ENCODE measurements around the gene THRB.
A peak's percentile ranks its signal among the peaks of the same experiment; 100 is the strongest.

THRB gene

DNA sequence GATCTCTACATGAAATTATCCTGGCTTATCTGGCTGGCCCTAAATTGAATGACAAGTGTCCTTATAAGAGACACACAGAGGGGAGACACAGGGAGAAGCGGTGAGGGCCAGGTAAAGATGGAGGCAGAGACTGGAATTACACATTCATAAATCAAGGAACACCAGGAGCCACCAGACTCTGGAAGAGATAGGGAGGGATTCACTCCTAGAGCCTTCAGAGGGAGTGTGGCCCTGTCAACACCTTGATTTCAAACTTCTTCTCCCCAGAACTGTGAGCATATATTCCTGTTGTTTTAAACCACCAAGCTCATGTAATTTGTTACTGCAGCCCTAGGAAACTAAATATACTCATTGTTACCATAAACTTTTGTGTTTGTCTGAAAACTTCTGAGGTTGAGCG is 193.7 kb downstream of the THRB start:
- no peak for DNase-seq

DNA sequence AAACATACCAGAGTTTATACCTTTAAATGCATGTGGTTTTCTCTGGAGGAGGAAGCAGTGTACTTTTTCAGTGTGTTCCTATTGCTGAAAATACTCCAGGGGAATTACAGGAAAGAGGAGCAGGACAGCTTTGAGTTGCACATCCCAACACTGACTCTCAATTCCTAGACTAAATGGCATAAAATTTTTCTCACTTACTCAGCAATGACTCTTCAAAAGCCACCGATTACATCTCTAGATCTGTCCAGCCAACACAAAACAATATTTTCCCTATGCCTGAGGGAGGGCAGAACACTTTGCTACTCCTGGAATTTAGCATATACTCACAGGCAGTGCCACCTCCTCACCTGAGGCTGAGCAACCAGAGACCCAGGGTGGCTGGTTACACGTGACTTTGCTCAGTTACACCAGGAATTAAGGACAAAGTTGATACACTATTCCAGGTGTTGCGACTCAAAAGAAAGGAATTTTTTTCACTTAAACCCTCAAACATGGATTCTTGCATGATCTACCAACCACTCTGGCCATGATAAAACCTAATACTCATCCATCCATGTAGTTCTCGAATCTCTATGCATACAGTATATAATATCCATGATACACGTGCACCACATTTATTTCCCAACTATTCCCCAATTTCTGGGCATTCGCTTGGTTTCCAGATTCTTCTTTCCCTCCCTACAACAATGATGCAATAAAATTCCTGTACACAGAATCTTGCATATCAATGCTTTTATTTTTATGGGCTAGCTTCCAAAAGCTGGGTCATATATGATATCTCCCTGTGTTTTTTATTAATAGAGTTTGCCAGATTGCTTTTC is 194.6 kb downstream of the THRB start:
- no peak for DNase-seq

DNA sequence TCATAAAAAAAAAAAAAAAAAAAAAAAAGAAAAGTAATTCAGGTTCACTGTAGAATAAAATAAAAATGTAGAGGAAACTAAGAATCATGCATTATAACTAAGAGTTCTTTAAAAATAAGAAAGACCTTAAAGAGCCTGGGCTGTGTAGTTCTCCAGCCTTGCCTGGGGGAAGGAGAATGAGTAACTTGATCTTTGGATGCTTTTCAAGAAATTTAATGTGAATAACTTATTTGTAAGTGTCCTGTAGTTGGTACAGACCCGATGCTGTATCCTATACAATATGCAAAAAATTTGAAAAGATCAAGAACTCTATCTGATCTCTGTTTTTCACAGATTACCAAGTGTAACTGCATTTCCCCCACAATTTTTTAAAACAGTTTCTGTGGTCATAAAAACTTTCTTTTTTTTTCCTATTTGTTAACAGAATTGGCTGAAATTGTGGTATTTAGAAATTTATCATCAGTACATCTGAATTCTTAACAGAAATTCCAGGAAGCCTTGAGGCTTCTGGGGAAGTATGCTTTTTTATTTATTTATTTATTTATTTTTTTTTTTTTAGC is 195.3 kb downstream of the THRB start:
- no peak for DNase-seq

DNA sequence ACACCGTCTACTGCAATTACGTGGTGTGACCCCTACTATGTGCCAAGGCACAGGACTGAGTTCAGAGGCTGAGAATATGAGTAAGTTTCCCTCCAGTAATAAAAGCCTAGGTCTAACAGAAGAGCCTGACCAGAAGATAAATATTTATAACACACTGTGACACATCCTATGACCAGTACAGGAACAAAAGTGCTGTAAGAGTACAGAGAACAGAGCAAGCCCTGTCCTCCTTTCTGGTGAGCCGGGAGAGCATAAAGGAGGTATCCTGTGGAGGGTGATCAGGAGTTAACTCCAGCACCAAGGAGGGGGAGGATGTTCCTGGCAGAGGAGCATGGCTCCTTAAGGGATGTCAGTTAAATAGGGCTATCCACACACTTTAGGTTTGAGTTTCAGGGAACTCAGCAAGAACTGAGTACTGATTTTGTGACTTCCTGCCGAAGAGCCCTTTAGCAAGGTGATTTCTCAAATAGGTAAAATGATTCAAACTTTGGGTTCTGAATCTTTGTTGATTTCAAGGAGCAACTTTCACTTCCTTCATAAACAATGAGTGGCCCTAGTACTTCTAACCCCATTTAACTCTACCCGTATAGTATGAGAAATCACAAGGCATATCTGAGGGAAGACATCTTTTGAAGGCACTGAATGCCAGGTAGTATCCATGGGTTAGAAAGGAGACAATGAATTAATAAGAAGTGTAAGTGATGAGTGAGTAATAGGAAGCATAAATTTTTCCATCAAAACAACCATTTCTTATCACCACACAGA is 198.0 kb downstream of the THRB start:
- DNase-seq = no peak

DNA sequence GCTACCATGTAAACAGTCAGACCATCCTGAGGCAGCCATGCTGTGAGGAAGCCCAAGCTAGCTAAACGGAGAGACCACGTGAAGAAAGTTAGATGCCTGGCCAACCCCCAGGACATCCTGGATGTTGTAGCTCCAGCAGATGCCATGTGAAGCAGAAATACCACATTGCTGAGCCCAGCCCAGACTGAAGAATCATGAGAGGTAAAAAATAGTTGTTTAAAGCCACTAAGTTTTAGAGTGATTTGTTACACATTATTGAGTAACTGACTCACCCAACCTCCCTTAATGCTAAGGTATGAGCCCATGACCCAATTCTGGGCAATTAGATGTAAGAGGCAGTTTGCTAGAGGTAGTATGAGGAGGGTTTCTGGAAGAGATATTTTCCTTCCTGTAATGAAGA is 200.5 kb downstream of the THRB start:
- no peak for DNase-seq

DNA sequence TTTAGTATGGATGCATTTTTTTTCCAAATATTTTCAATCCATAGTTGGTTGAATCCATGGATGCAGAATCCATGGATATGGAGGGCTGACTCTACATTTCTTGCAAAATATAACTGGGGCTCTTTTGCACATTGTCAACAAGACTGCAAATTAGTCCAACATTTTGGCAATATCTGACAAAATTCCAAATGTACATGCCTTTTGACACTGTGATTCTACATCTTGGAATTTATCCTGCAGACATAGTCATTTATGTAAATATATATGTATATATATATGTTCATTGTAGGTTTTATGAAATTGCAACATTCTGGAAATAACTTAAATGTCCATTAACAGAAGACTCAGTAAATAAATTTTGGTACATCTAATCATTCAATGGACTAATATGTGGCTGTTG is 203.0 kb downstream of the THRB start:
- DNase-seq = no peak

DNA sequence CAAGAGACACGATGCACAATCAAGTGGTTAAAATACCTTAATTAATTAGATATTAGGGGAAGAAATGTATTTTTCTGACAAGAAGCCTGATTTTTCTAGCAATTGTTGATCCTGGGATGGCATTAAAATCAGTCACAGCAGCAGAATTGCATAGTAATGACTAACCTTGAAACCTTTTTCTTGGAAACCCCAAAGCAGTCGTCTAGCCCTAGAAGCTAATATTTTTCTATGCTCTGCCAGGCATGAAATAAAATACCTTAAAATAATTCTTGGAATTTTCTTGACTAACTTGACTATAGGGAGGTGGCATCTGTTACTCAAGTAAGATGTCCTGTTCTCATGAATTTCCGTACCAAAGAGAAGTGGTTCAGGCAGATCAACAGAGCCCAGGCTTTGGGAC is 204.1 kb downstream of the THRB start:
- DNase-seq = no peak

DNA sequence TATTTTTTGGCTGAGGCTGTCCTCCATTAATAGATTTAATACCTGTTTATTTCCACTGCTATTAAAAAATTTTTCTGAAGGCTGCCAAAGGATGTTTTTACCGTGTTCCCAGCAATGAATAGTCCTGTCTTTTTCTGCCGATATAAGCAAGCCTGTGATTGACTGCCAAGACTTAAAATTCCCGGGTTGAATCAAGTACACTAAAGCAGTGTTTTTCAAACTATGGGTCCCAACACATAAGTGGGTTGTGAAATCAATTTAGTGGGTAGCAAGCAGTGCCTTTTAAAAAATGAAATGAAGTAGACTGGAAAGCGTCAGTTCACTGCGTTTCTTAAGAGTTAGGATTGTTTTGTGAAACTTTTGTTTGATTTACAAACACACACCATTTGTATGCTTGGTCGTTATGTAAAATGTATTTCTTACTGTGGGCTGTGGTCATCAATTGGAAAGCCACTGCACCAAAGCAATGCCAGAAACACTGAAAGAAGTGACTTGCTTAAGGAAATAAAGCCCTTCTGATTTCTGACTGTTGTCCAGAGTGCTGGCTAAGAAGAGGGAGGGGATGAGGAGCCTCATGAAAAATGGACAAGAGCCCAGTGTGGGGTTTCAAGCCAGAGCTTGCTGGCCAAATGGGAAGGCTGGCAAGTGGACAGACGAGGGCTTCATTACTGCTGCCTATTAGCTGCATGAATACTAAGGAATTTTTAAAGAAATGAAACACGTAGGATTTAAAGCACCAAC is 206.0 kb downstream of the THRB start:
- no peak for DNase-seq

DNA sequence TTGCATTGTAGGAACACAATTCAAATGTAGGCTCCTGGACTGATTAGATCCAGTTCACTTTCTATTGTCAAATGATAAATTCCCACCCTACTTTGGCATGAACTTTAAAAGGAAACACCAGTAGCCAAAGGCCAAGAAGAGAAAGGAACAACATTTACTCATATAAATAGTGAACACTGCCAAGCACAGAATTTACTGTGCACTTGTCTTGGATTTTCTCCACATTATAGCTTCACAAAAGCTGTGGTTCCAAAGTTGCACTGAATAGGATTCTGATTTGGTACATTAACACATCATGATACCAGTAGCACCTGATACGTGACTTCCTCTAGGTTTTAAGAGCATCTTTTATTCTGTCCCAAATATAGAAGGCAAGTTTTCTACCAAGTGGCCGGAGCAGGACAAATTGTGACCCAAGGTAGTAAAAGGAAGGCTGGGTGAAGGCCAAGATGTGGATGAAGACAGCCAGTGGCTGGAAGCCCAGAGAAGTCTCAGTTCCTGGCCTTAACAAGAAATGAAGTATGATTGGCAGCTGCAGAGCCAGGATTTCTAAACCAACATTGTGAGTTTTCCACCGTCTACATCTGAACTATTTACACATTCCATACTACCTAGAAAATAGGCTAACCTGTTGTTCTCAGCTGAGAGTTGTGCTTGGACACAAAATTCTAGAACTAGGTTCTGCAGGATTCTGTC is 206.7 kb downstream of the THRB start:
- no peak for DNase-seq

DNA sequence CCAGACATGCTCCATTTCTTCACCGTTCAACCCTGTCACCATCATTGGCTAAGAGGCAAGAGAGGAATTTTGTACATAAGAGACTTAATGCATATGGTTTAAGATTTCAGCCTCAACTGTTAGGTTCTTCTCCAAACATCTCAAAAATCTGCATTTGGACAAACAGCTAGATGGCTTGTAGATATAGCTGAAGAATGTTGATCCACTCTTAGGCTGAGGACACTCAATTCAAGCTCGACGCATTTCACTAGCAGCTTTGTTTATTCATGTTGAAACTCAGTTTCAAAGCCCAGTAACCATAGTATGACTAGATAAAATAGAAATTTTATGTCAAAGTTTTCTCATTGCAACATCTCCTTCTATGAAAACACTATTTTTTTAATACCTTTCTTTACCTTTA is 208.2 kb downstream of the THRB start:
- no peak for DNase-seq

DNA sequence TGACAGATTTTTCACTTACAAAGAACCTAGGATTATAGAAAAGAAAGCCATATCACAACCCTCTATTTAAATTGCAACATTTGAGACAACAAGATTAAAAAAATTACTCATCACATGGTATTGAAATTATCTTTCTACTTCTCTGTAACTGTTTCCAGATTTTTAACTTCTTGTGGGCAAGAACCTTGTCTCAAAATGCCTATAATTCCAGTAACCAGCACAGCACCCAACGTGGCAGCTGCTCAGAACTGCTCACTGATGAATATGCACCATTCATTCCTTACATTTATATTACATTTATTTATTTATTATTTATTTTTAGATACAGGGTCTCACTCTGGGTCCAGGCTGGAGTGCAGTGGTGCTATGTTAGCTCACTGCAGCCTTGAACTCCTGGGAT is 216.1 kb downstream of the THRB start:
- DNase-seq = no peak

DNA sequence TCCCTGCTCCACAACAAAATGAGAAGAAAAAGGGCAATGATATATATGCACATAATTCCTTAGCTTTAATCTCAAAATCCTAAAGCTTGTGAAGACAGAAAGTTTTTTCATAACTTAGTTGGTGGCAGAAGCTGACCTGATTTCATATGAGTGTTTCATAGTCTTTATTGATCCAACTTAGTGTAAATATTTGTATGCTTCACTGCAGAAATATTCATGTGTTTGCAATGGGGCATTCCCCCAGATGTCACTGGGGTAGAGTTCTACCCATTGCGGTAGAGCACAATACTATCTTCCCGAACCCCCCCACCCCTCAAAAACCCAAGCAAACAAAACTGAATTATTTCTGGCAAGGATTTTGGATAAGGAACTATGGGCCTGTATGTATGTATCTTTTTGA is 221.2 kb downstream of the THRB start:
- no peak for DNase-seq

DNA sequence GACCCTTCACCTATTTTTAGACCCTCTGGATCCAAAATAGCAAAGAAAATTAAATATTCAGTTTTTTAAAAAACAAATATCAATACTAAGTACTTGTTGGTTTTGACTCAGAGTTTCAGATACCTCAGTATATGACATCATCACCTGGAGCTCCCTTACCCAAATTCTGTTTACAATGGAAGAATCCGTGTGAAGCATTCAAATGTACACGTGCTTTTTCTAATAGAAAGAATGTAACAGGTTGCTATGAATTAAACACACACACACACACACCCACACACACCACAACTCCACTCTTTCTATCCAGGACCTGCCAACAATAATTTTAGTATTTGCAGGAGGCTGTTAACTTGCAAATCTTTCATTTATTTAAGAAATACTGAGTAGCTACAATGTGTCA is 221.8 kb downstream of the THRB start:
- no peak for DNase-seq

DNA sequence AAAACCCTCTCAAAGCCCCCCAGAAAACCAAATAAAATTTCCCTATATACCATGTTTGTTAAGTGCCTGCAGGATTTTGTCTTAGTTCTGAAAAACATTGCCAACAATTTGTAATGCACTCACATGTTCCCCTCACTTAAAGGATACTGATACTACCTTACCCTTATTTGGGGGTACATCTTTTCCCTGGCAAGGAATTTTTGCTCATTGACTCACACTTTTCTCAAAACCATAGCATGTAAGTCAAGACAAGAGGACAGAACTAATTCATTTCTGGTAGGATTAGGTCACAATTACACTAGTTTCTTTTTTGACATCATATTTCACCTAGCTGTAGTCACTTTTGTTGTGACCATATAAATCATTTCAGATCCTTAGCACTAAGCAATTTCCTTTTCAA is 222.2 kb downstream of the THRB start:
- no peak for DNase-seq

DNA sequence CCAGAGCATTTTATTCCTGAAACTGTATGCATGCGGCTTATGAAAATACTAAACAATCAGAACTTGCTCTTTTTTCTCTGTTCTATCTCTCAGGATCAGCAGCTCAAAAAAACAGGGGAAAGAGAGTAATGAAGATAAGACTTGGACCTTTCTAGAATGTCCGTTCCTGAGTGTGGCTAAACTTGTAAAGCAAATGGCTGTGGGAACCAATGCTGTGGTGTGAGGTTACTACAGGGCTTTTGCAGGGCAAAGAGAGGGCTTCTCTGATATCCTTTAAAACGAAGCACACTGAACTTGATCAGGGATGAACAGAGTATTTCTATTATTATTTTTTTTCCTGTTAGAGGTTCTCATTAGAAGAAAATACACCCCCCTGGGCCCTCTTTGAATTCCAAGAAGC is 223.4 kb downstream of the THRB start:
- no peak for DNase-seq

DNA sequence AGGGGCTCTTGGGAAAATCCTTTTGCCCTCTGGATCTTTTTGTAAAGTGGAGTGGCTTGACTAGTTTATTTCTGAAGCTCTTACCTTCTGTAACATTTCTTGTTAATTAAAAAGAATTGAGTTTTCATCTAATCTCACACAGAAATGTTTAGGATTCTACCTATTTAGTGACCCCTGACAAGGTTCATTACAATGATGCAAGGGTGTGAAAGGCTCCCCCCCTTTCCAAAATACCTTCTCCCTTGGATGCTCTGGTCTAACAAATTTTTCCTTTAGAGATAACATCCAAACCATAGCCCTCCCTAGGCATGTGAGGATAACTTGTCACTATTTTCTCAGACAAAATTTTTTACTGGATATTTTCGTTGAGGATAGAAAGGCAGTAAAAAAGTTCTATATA is 223.9 kb downstream of the THRB start:
- no peak for DNase-seq

DNA sequence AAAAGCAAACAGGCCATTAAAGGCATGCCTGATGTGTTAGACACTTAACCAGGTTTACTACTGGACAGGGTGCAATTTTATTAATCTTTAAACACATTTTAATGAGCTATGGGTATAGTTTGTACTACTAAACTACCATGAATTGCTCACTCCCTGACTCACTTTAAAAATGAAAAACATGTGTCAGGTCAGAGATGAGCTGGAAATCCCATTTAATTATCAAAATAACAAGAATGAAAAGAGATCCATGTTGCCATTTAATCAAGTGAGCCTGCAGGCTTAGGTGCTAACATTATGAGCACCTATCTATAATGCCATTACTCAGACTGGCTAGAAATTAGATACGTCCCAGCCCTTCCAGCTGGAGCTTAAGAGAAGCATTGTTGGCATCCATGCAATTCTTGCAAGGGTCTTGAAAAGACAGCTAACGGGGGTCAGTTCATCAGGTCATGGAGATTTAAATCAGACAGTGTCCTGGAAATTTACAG is 224.4 kb downstream of the THRB start:
- DNase-seq = no peak

DNA sequence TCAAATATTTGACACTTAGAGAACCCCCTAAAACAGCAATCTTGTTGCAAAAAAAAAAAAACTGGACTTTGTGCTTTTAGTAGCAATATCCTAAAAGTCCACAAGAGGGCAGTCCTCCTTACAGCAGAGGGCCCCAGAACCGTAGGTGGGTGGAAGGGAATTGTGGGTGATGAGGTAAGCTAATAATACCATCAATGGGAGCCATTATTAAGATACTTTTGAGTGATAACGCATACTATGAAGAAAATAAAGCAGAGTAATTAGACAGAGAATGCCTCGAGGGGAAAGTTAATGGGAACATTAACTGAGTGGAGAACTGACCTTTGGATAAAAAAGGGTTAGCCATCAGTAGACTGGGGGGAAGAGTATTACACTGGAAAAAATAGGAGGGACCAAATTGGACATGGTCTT is 229.9 kb downstream of the THRB start:
- peak; percentile 43 for DNase-seq

DNA sequence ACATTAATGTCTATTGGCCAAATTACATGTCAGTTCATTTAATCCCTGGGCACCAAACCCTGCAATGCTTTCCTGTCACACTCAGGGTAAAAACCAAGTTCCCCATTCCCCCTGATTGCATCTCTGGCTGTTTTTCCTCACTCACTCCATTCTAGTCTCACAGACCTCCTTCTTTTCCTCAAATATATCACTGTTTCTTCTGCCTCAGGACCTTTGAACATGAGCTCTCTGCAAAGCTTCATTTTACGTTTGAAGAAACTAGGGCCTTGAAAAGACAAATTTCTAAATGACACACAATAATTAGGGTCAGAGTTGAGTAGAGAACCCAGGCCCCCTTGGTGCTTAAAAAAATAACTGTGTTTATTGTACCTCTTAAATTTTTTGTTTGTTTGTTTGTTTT is 230.6 kb downstream of the THRB start:
- no peak for DNase-seq

DNA sequence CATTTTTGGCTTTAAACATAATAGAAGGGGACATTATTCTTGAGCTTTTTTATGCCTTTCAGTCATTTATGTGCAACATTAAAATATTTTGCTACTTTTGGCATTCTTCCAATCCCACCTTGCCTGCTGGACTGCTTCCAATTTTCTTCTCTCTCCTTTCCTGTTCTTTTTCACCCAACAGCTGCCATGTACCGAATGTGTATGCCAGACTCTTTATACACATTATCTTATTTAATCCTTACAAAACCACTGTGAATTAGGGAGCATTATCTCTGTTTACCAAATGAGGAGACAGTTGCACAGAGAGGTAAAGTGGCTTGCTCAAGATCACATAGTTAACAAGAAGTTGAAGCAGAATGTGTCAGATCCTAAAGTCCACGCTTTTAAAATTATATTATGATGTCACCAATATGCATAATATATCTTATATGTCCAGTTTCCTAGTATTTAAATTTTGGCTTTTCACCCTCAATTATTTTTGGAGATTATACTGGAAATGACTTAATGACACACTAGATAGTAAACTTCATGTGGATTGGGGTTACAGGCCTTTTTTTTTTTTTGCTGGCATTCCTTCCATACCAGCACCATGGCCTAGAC is 231.5 kb downstream of the THRB start:
- no peak for DNase-seq

DNA sequence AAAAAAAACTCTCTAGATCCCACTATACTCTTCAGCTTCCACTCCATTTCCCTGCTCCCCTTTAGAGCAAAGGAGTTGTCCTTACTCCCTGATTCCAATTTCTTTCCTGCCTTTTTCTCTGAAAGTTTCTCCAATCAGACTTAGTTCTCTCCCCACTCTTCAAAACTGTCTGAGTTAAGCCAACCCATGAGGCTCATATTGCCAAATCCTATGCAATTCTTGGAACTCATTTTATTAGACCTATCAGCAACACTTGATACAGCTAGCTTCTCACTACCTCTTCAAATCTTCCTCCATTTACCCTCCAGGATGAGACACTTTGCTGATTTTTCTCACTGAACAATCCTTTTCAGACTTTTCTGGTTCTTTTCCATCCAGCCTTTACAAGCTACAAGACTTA is 233.1 kb downstream of the THRB start:
- no peak for DNase-seq

DNA sequence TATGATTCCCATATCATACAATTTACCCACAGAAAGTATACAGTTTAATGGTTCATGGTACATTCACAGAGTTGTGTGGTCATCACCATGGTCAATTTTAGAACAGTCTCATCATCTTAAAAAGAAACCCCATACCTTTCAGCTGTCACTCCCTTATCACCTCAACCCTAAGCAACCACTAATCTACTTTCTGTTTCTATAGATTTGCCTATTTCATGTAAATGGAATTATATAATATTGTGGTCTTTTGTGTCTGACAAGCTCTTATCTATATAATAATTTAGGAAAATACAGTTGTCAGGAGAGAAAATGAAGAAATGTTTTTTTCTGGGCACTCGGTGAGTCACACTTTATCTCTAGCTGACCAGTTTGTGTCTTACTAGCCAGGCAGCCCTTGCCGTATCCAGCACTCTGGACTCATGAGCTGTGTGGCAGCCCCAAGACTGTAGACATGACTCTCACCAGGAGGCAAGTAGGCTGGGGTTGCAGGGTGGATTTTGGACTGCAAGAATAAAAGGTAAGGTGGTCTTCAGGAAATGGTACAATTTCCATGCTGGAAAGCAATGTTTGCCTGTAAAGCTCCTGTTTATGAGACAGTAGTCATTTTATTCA is 234.6 kb downstream of the THRB start:
- DNase-seq = no peak

Data from RPMI8226 (cell line).